Gastroesophageal sphincter (tissue), 3 donors: ENCODE results near the gene CD68.

Experiments used
- CTCF ChIP-seq, 4 experiments: fragments of 200-600 bp in 2 of 4; fragments of 450-650 bp in 2 of 4; sonication (generic) in 1 of 4; IDR thresholded peaks; one replicate each; pipeline ENCODE4 v1.5.1; 2017 to 2019; ENCODE audit warnings: antibody characterized with exemption in 4 of 4, mild to moderate bottlenecking in 2 of 4, moderate library complexity in 2 of 4
- EP300 ChIP-seq: sonication (generic); formaldehyde crosslinking; IDR thresholded peaks from one replicate; pipeline ENCODE4 v1.6.1; 2017; ENCODE audit warnings: antibody characterized with exemption, mild to moderate bottlenecking

- TF ChIP-seq CTCF (IDR thresholded peaks at IDR 0.05) (no peak), EP300 (no peak)
Measured at GRCh38 chr17:7588553-7589203, 9.2 kb downstream of the CD68 start.
